Activated T-cell treated with anti-CD3 and anti-CD28 coated beads for 1 hour (primary cell): Measurements from ENCODE around the gene DHX57.

Source experiments
- DNase-seq: peaks from one replicate; pipeline ENCODE4 v3.0.0-alpha.2; 2020; ENCODE audit warnings: low read depth

The DHX57 gene

DNA sequence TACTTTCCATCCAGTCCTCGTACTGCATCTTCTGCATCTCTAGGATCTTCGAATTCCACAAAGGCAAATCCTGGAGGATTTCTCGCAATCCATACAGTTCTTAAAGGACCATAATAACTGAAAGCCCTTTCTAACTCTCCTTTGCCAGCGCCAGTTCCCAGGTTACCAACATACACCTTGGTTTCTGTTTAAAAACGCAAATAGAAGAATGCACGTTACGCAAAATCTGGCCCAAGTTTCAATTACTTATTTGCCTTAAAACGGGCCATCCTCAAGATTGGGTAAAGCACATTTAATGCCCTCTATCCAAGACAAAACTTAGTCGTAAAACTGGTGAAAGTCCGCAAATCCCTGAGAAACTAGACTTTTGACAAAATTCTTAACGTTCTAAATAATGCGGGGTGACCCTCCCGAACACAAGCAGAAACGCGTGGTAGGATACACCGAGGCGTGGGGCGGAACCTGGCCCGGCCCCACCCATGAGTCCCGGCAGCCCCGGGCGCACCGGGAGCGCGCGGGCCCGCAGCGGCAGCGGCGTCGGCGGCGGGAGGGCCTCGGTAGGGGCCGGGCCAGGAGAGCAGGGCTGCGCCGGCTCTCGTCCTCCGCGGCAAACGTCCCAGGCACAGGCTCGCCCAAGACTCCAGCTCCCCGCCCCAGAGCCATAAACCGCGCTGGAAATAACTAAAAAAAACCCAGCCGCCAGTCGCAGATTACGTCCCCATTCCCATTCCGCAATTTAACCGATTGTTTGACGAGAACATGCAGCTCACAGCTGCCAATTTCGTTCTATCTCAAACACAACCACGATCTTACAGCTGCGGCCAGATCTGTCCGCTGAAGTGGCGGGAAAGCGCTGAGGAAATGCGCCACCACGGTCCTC lies 125.5 kb downstream of the DHX57 start:
- peak; percentile 41 for DNase-seq

DNA sequence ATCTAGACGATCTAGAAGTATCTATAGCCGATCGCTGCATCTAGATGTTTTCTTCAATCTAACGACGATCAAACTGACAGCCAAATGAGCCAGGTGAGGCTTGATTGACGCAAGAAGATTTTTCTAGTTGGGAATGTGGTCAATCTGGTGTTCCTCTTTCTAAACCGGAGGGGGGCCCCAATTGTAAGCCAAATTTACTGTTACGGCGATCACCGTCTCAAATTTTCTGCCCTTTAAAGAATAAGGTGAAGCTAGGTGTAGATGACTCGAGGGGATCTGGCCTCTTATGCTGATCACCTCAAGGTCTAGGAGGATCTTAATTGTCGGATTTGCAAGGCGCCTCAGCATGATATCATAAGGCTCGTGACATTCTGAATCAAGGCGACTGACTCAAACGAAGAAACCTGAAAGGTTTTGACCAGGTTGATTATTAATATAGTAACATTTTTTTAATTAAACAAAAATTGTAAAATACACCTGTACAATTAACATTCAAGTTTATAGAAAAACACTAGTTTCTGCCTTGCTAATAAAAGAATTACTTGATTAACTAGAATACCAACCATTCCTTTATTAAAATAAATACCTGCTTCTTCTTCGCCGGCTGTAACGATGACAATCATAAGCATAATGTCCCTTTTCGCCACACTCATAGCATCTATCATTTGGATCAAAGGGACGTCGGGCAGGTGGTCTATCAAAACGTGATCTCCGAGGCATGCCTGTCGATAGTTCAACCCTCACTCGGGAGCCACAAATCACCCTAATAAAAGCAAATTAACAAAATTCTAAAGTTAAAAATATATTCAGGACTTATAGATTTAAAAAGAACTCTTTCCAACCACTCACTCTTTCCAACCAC lies 126.6 kb downstream of the DHX57 start:
- DNase-seq = no peak

DNA sequence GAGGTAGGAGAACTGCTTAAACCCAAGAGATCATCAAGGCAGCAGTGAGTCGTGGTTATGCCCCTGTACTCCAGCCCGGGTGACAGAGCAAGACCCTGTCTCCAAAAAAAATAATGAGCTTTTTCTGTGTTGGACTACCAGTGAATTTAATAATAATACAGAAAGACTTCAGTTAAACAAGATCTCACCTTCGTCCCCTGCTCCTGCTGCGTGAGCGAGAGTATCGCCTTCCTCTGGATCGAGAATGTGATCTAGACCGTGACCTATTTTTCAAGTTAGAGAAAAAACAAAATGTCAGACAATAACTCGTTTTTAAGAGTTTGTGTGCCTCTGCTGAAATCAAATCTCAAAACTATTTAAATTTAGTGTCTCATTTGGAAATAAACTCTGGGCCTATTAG lies 127.3 kb downstream of the DHX57 start:
- no peak for DNase-seq

DNA sequence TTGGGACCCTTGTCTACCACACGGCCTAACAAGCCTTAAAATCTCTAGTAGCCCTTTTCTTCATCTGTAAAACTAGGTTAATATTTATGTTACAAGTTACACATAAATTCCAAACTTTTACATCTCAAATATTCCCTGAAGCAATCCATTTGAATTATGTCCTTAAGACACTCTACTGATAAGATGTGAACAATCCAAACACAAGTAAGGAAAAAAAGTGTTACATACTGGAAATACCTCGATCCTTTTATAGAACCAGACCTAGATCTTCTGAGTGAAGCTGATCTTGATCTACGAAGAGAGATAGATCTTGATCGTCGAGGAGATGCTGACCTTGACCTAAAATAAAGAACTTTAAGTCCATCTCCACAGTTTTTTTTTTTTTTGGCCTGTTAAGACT lies 127.9 kb downstream of the DHX57 start:
- DNase-seq = no peak
